Thymus (tissue), 11 donors: ENCODE results near the gene MAP7. TPM values are rescaled to one million over a fixed set of nuclear protein-coding genes. Genes with fewer than 3 reads are reported as not detected.

ENCODE experiments used
- DNase-seq, 9 donors: peaks; one replicate each; pipeline ENCODE4 v3.0.0-alpha.2; 2013; ENCODE audit warnings: low spot score in 9 of 9, low read depth in 6 of 9, missing footprints in 1 of 9
- H3K27ac ChIP-seq, 2 donors: one replicate each; pipeline ENCODE4 v1.5.1; 2013; ENCODE audit warnings: control low read depth in 1 of 2, low read depth in 1 of 2, low read length in 1 of 2, mild to moderate bottlenecking in 1 of 2, moderate library complexity in 1 of 2
- H3K27me3 ChIP-seq, 2 donors: one replicate each; pipeline ENCODE4 v1.5.1; 2013; ENCODE audit warnings: low read length in 1 of 2; ENCODE audit not compliant: control insufficient read depth in 2 of 2, insufficient read depth in 1 of 2
- H3K36me3 ChIP-seq, 2 donors: one replicate each; pipeline ENCODE4 v1.5.1; 2013; ENCODE audit warnings: low read length in 1 of 2, mild to moderate bottlenecking in 1 of 2, moderate library complexity in 1 of 2; ENCODE audit not compliant: control insufficient read depth in 2 of 2, insufficient read depth in 2 of 2
- H3K4me1 ChIP-seq, 2 donors: one replicate each; pipeline ENCODE4 v1.5.1; 2013; ENCODE audit warnings: low read length in 2 of 2; ENCODE audit not compliant: control insufficient read depth in 2 of 2, insufficient read depth in 2 of 2
- H3K4me3 ChIP-seq, 2 donors: one replicate each; pipeline ENCODE4 v1.5.1; 2013; ENCODE audit warnings: low read length in 2 of 2, control low read depth in 1 of 2, mild to moderate bottlenecking in 1 of 2
- H3K9me3 ChIP-seq, 2 donors: one replicate each; pipeline ENCODE4 v1.5.1; 2013; ENCODE audit warnings: low read length in 1 of 2, mild to moderate bottlenecking in 1 of 2; ENCODE audit not compliant: control insufficient read depth in 2 of 2, insufficient read depth in 1 of 2
- WGBS: extraction: QIAGEN DNeasy Blood & Tissue Kit; methylation state at CpG from one replicate; pipeline ENCODE4 v1.1.7; 2013; 5-methylcytosine and 5-hydroxymethylcytosine counted together
- polyA plus RNA-seq: library from polyadenylated mRNA; stranded (reverse); fragments of 200-250 nt; gene quantifications from one replicate; pipeline ENCODE4 v1.2.3, GENCODE V29; 2013
- total RNA-seq: library from RNA; stranded (reverse); fragments of 120-200 nt; gene quantifications from one replicate; pipeline ENCODE4 v1.2.4, GENCODE V29; 2013
- donor health status: healthy.

Gene MAP7
- total and polyA plus RNA-seq, 2 donors, result 2.5 to 7.8 TPM

GRCh38 chr6:136551103-136551502 lies 881 bp upstream of the MAP7 start:
- Histone ChIP-seq H3K27ac (no peak overlapping the region), H3K36me3 (no peaks in the 10 kb centered on the region), H3K27me3 (peaks cover 19 to 34% of the 10 kb centered on the region in 2 donors), H3K4me1 (peaks cover 10 to 11% of the 10 kb centered on the region in 2 donors), H3K9me3 (no peaks in the 10 kb centered on the region), H3K4me3 (peak overlapping the region in 1 of 2 donors; percentile 2)
- WGBS, result 68% methylated on average over 8 of the region's 8 CpGs
- no peak for DNase-seq

- peak overlapping the region in 1 of 2 donors; percentile 36 for H3K27ac ChIP-seq
- H3K9me3 ChIP-seq, result no peaks in the 10 kb centered on the region
- H3K4me3 ChIP-seq, result peak overlapping the region; percentile 29 to 49
- no peak for DNase-seq
- H3K27me3 ChIP-seq, result peaks cover 19 to 34% of the 10 kb centered on the region in 2 donors
- no peaks in the 10 kb centered on the region for H3K36me3 ChIP-seq
- H3K4me1 ChIP-seq, result peaks cover 10 to 11% of the 10 kb centered on the region in 2 donors
- WGBS, result under 1% methylated on average over 46 of the region's 46 CpGs
These were observed 235 bp downstream of the MAP7 start for GRCh38 chr6:136550045-136550329.

- WGBS, result 3% methylated on average over 42 of the region's 42 CpGs
- Histone ChIP-seq H3K4me3 (peak overlapping the region; percentile 29 to 49), H3K27ac (no peak overlapping the region), H3K9me3 (no peaks in the 10 kb centered on the region), H3K36me3 (no peaks in the 10 kb centered on the region), H3K27me3 (peaks cover 19 to 34% of the 10 kb centered on the region in 2 donors), H3K4me1 (peaks cover 10 to 11% of the 10 kb centered on the region in 2 donors)
- no peak for DNase-seq
These were observed 750 bp downstream of the MAP7 start for GRCh38 chr6:136549300-136550044.

DNA sequence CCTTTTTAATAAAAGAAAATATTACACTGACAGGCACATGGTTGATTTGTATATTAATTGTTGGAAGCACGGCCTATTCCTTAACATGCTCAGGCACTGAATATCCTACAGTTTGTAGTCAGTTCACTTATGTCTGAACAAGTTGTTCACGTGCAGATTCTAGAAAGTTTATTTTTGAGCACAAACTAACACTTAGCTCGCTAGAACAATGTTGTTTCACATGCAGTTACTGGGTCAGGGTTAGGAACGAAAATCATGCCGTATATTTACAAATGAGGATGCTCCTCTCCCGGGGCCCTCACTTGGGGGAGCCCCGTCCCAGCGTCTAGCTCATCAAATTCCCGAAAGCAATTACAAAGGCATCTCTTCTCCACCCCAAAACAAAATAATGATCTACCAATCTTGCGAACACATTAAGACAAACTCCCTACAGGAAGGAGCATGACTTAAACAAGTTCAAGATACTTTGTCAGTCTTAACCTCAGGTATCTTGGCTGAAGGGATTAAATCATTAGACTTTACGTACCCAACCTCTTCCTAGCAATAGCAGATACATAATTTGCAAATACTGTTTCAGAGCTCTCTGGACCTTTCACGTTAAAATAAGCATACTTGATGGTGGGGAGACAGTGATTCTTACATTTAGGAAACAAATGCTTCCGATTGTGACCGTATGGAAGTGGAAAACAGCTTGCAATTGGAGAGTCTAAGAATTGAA lies 1.5 kb downstream of the MAP7 start:
- Histone ChIP-seq H3K9me3 (no peaks in the 10 kb centered on the region), H3K4me1 (peaks cover 10 to 11% of the 10 kb centered on the region in 2 donors), H3K27me3 (peaks cover 19 to 34% of the 10 kb centered on the region in 2 donors), H3K36me3 (no peaks in the 10 kb centered on the region), H3K4me3 (no peak overlapping the region), H3K27ac (no peak overlapping the region)
- 84% methylated on average over 14 of the region's 14 CpGs for WGBS
- DNase-seq, result no peak

- H3K27me3 ChIP-seq, result peaks cover 19 to 34% of the 10 kb centered on the region in 2 donors
- peaks cover 10 to 11% of the 10 kb centered on the region in 2 donors for H3K4me1 ChIP-seq
- no peaks in the 10 kb centered on the region for H3K9me3 ChIP-seq
- H3K27ac ChIP-seq, result no peak overlapping the region
- WGBS, result 98% methylated on average over 1 of the region's 1 CpG
- H3K36me3 ChIP-seq, result no peaks in the 10 kb centered on the region
- DNase-seq, result no peak
- no peak overlapping the region for H3K4me3 ChIP-seq
These were observed 2.4 kb downstream of the MAP7 start for GRCh38 chr6:136547871-136548270.

DNA sequence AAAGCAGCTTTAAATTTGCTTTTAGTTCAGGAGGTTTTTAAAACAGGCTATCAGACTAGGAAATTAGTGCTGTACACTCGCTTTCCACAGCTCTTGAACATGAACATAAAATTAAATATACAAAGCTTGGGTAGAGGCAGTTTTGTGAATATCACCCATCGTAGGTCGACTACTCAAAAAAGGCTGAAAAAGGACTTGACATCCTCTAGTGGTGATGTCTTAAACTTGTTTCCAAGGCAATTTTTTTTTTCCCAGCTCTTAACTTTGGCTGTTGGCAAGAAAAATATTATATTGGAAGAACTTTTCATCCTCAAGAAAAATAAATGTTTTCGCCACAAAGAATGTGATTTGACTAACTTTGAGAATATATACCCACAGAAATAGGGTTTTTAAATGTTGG lies 2.9 kb downstream of the MAP7 start:
- H3K36me3 ChIP-seq, result no peaks in the 10 kb centered on the region
- peaks cover 19 to 34% of the 10 kb centered on the region in 2 donors for H3K27me3 ChIP-seq
- WGBS, result 34% methylated on average over 4 of the region's 4 CpGs
- H3K9me3 ChIP-seq, result no peaks in the 10 kb centered on the region
- no peak overlapping the region for H3K27ac ChIP-seq
- DNase-seq, result no peak
- peaks cover 10 to 11% of the 10 kb centered on the region in 2 donors for H3K4me1 ChIP-seq
- H3K4me3 ChIP-seq, result no peak overlapping the region

DNA sequence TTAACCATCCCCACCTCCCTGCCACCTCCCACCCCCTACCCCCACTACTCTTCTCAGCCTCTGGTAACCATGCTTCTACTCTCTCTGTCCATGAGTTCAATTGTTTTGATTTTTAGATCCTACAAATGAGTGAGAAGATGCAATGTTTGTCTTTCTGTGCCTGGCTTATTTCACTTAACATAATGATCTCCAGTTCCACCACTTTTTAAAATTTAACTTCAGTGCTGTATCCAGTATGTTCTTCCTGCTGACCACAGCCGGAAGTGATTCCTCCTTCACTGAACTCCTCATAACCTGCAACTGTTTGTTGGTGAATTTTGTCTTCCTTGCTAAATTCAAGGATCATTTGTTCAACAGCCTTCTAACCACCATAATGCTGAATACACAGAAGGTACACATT lies 3.9 kb downstream of the MAP7 start:
- peaks cover 10 to 11% of the 10 kb centered on the region in 2 donors for H3K4me1 ChIP-seq
- H3K36me3 ChIP-seq, result no peaks in the 10 kb centered on the region
- WGBS, result 90% methylated on average over 1 of the region's 1 CpG
- no peak for DNase-seq
- H3K27ac ChIP-seq, result no peak overlapping the region
- H3K9me3 ChIP-seq, result no peaks in the 10 kb centered on the region
- H3K27me3 ChIP-seq, result peaks cover 17 to 29% of the 10 kb centered on the region in 2 donors
- no peak overlapping the region for H3K4me3 ChIP-seq

GRCh38 chr6:136544326-136544725 lies 5.9 kb downstream of the MAP7 start:
- DNase-seq, result no peak
- H3K4me1 ChIP-seq, result peaks cover 0 to under 1% of the 10 kb centered on the region in 2 donors
- H3K27me3 ChIP-seq, result peaks cover 5 to 10% of the 10 kb centered on the region in 2 donors
- H3K27ac ChIP-seq, result no peak overlapping the region
- H3K36me3 ChIP-seq, result no peaks in the 10 kb centered on the region
- no peaks in the 10 kb centered on the region for H3K9me3 ChIP-seq
- no peak overlapping the region for H3K4me3 ChIP-seq
- 38% methylated on average over 1 of the region's 1 CpG for WGBS

- H3K36me3 ChIP-seq, result no peaks in the 10 kb centered on the region
- WGBS, result 98% methylated on average over 2 of the region's 2 CpGs
- no peaks in the 10 kb centered on the region for H3K4me1 ChIP-seq
- DNase-seq, result no peak
- H3K4me3 ChIP-seq, result no peak overlapping the region
- H3K9me3 ChIP-seq, result no peaks in the 10 kb centered on the region
- H3K27ac ChIP-seq, result no peak overlapping the region
- H3K27me3 ChIP-seq, result no peaks in the 10 kb centered on the region
These were observed 8.8 kb downstream of the MAP7 start for GRCh38 chr6:136541395-136541794.
